HL-60 (cell line): ENCODE results near the gene PPIL6.

Source experiments
- CTCF ChIP-seq: IDR thresholded peaks from one replicate; pipeline ENCODE4 v1.5.1; 2011; ENCODE audit warnings: low read length, control low read depth, inconsistent platforms; ENCODE audit not compliant: insufficient read depth
- POLR2AphosphoS5 ChIP-seq: IDR thresholded peaks from 2 replicates; pipeline ENCODE4 v1.6.1; 2012; ENCODE audit warnings: low read depth

- TF ChIP-seq CTCF (no peak), POLR2AphosphoS5 (no peak)
These were observed 37.3 kb upstream of the PPIL6 start for GRCh38 chr6:109477725-109478124.
